NCI-H526 (cell line): Measurements from ENCODE around the gene CDKN2AIP.
A peak's percentile ranks its signal among the peaks of the same experiment; 100 is the strongest.

Experiments used
- DNase-seq, 2 experiments: peaks; one replicate each; lab custom pipeline; 2025; lab: John Stamatoyannopoulos, UW

Gene CDKN2AIP, protein sequence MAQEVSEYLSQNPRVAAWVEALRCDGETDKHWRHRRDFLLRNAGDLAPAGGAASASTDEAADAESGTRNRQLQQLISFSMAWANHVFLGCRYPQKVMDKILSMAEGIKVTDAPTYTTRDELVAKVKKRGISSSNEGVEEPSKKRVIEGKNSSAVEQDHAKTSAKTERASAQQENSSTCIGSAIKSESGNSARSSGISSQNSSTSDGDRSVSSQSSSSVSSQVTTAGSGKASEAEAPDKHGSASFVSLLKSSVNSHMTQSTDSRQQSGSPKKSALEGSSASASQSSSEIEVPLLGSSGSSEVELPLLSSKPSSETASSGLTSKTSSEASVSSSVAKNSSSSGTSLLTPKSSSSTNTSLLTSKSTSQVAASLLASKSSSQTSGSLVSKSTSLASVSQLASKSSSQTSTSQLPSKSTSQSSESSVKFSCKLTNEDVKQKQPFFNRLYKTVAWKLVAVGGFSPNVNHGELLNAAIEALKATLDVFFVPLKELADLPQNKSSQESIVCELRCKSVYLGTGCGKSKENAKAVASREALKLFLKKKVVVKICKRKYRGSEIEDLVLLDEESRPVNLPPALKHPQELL

DNA sequence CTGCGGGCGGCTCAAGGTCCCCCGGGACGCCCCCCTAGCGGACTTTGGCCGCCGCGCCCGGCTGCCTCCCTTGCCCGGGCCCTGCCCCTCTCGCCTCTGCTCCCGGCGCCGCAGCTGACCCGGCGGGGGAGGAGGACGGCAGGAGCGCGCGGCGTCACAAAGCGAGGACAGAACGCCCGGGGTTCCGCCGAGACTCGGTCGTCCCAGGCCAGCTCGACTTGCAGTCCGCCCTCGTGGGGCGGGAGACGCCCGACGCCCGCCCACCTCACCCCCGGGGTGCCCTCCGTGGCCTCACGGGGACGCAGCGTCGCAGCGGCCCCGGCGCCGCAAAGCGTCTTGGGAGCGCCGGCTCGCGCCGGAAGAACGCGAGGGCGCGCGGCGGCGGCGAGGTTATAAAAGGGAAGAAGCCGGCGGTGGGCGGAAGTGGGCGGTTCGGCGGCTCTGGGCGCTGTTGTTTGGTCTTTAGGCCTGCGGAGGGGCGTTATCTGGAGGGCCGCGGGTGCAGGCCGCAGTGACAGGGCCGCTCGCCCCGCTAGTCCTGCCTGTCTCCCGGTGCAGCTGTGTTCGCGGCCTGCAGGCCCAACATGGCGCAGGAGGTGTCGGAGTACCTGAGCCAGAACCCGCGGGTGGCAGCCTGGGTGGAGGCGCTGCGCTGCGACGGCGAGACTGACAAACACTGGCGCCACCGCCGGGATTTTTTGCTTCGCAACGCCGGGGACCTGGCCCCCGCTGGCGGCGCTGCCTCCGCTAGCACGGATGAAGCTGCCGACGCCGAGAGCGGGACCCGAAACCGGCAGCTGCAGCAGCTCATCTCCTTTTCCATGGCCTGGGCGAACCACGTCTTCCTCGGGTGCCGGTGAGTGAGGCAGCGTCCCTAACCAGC is at the start of gene CDKN2AIP:
TSS of gene CDKN2AIP (plus strand) at position 423 of the 883 bp plus-strand sequence. CDS start at position 585, 162 bp downstream.
- peak; percentile 72 to 94 for DNase-seq

DNA sequence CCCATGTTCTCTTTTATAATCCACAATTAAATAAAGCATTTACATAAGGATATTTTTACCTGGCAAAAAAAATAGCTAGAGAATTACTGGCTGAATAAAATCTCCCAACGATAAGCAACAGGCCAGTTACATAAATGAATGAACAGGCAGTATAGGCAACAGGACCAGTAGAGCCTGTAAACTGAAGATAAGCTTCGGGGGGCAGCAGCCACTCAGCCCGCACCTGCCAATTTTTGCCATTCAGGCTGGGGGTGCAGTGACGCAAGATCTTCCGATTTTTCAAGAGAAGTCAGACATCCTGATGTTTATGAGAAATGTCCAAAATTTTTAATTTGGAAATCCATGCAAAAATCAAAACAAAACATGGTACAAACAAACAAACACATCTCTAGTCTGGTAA is 49.0 kb upstream of the CDKN2AIP start:
- no peak for DNase-seq

DNA sequence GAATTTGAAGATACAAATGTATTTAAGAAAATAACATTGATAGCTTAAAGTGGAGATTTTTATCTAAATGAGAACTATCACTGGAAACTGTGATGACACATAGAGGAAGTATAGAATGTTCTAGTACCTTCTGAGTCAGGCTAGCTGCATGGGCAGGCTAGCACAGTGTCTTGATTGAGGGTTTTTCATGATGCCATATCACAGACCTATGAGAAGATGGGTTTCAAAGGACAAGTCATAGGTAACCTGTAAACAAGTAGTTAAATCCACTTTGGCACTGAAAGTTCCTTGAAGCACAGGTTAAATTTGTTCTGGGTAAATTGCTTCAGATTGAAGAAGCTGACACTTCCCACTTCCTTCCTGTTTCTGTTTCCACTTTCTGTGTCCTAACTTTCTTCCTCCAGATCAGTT is 48.2 kb upstream of the CDKN2AIP start:
- no peak for DNase-seq

DNA sequence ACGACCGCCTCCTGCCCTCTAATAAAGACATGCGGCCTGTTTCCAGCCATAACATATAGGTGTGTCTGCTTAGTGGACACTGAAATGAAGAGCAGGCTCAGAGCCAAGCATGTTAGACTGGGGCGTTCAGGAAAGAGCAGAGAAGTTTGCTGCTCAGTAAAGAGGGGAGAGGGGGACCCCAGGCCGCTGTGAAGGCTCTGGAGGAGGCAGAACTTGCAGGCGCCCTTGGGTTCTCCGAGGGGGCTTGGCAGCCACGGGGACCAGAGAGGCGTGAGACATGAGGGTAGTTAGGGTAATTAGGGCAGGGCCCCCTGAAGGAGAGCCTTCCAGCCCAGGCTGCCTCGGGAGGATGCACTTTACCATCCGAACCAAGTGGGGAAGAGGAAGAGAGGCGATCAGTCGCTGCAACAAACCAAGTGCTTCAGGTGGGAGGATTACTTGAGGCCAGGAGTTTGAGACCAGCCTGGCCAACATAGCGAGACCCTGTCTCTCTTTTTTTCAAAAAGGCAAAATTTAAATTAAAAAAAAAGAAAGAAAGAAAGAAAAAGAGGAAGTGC is 46.6 kb upstream of the CDKN2AIP start:
- DNase-seq: no peak

DNA sequence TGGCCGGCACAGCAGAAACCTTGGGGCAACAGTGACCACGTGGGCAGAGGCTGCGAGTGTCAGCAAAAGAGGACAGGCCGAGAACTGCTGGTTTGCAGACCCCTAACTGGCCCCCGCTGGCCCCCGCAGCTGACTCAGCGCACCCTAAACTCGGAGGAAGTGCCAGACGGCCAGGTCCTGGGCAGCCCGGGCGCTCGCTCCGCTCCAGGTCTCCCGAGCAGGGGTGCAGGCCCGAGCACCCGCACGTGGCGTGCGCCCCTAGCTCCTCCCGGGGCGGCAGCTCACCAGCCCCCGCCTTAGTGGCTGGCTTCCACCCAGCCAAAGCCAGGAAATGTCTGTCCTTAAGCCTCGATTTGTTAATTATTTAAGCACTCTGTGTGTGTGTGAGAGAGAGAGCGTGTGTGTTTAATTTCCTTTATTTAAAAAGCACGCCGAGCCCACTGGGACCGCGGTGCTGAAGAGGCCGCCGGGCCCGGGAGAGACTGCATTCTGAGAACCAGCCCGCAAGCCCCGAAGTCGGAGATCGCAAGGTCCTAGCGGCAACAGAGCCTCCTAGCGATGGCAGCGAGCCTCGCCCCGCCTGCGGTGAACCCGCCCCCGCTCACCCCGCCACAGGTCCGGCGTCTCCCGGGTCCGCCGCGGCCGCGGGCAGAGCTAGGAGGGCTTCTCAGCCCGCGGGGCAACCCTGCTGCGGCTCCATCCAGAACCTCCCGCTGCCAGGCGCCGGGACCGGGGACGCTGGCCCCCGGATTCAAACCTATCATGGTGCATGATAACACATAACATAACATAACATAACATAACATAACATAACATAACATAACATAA is 45.9 kb upstream of the CDKN2AIP start:
- DNase-seq: peak; percentile 21 to 75

DNA sequence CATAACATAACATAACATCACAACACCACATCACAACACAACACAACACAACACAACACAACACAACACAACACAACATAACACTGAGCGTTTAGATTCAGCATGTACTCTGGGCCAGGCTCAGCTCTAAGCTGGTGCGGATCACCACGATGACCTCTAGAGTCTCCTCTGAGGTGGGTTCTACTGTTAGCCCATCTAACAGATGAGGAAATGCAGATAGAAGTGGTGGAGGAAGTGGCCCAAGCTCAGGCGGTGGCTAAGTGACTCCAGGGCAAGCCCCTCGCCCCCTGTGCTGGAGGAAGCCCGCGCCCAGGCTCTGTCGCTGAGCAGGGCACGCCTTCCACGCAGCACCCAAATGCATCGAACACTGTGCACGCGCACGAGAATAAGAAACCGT is 45.3 kb upstream of the CDKN2AIP start:
- no peak for DNase-seq

DNA sequence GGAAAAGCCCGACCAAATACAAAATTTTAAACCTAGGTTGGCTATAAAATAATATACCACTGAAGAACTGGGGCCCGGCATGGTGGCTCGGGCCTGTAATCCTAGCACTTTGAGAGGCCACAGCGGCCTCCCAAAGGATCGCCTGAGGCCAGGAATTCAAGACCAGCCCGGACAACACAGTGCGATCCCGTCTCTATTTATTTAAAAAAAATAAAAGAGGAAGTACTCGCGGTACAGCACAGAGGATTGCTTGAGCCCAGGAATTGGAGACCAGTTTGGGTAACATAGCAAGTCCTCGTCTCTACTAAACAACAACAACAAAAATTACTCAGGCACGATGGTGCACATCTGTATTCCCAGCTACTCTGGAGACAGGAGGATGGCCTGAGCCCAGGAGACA is 44.8 kb upstream of the CDKN2AIP start:
- no peak for DNase-seq

DNA sequence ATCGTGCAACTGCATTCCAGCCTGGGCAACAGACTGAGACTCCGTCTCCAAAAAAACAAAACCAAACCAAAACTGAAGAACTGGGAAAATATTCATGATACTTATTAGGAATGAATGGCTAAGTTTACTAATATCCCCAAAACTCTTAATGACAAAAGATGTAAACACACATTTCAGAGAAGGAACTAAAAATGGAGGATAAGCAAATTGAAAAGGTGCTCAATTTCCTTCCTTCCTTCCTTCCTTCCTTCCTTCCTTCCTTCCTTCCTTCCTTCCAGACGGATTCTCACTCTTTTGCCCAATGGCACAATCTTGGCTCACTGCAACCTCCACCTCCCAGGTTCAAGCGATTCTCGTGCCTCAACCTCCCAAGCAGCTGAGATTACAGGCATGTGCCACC is 44.4 kb upstream of the CDKN2AIP start:
- DNase-seq: no peak

DNA sequence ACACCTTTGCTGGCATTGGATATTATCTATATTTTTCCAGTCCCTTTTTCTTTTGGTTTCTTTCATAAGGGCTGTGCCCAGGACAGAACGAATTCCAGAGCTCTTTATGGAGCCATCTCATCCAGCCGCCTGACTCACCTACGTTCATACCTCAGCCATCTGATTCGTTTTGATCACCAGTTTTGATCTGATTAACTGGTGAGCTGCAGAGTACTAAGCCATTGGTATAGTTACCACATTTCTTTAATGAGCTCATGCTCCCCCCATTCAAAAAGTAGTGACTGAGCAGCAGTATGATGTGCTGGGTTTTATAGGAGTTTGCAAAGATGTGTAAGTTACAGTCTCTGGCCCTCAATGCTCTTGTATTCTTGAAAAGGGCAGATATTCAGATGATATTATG is 43.0 kb upstream of the CDKN2AIP start:
- no peak for DNase-seq

DNA sequence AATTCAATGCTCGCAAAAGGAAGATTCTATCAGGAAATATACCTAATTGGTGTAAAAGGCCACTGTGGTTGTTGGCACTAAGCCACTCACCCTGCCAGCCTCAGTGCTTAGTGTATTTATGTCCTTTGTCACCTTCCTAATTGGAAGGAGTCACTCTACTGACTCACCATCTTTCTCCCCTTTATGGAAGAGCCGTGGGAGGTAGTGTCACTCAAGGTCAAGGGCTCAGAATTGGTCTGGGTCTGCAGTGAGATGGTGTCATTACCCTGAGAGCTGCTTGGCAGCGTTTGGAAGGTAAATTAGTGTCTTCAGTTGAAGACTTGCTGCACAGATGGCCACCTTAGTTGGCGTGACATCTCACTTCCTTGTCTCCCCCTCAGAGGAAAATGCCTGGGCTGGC is 41.7 kb upstream of the CDKN2AIP start:
- DNase-seq: no peak

DNA sequence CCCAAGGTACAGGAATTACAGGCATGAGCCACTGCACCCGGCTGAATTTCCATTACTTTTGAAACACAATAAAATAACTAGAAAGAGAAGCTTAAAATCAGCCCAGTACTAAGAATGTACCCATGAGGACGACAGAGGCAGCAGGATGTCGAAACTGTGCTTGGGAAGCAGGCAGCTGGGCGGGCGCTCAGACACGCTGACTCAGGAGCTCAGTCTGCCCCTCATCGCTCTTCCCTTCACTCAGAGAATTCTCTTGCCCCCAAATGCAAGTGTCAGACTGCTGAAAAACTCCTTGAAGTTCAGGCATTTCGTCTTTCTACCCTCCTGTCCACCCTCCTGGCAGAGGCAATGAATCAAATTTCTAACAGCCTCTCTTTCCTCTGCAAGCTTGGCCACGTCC is 41.0 kb upstream of the CDKN2AIP start:
- DNase-seq: no peak

DNA sequence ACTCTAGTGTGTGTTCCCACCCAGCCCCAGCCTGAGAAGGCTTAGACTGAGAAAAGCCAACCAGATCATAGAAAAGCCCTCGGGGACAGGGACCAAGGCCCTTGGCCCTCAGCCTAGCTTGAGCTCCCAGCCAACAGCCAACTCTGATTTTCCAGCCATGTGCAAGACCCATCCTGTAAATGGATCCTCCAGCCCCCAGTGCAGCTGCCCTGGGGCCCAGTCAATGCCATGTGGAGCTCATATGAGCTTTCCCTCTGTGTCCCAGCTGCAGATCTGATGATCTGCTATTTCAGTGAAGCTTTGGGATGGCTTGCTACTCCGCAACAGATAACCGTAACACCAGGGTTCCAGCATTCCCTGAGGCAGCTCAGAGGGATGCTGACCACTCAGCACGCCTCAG is 40.5 kb upstream of the CDKN2AIP start:
- no peak for DNase-seq

DNA sequence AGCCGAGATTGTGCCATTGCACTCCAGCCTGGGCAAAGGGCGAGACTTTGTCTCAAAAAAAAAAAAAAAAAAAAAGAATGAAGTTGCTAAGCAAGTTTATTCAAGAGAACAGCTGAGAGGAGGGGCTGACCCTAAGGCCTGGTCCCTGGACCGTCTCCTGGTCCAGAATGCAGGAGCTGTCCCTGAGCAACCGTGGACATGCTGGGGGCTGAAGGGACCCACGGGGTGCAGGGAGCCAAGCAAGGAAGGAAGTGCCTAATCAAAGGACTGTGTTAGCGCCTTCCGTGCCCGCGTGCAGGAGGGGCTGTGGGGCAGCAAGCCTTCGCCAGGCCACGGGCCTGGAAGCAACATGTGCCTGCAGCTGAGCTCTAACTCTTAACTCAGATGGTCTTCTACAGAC is 39.1 kb upstream of the CDKN2AIP start:
- no peak for DNase-seq

DNA sequence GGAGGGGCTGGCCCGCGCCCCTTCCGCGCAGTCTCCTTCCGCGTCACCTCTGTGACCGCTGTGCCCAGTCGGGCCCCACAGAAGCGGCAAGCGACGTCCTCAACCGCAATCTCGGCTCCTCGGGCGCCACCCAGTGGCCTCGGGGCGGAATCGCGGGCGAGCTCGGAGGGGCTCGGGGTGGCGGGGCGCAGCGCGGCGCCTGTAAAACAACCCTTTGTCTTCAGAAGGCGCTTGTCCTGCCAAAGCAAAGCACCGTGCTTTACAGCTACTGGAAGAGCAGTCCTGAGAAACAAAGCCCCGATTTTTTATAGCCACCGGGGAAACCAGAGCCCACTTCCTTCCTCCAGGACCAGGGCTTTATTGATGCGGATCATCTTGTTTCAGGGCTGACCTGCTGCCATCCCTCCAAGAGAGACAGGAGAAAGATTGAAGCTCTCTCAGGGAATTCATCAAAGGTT is 37.3 kb upstream of the CDKN2AIP start:
- peak; percentile 74 to 81 for DNase-seq

DNA sequence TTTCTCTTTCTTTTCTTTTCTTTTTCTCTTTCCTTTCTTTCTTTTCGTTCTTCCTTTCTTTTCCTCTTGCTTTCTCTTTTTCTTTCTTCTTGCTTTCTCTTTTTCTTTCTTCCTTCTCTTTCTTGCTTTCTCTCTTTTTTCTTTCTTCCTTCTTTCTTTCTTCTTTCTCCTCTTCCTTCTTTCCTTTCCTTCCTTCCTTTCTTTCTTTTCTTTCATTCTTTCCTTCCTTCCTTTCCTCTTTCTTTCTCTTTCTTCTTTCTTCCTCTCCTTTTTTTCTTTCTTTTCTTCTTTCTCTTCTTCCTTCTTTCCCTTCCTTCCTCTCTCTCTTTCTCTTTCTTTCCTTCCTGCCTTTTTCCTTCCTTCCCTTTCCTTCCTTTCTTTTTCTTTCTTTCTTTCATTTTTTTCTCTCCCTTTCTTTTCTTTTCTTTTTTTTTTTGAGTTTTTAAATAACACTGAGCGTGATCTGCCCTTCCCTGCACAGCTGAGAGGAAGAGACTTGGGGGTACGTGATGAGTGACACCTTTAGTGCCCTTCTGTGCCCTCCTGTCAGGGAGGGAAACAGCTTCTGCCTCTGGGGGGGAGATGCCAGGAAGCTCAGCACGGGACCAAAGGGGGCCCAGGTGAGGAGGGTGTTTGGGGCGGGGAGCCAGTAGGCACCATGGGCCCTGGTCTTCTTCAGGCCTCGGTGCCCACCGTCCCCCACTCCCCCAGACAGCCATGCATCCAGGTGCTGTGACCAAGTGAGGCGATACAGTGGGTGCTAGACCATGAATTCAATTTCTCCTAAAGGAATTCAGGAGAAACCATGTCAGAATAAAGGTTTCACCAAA is 36.6 kb upstream of the CDKN2AIP start:
- DNase-seq: no peak

DNA sequence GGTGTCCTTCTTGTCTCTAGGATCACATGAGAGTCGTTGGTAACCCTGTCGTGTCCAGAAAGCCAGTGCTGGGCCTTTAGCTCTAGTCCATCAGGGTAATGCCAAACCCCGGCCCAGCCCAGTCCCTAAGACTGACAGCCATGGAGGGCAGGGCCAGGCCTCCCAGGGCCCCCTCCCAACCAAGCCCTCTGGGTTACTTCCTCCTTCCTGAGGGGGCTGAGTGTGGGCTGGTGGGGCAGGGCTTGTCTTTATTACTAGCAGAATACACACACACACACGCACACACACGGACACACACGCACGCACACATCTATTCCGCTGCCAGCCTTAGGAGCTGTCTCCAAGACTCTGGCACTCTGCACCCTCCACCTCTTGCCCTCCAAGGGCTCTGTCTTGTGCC is 35.6 kb upstream of the CDKN2AIP start:
- peak; percentile 17 to 20 for DNase-seq

DNA sequence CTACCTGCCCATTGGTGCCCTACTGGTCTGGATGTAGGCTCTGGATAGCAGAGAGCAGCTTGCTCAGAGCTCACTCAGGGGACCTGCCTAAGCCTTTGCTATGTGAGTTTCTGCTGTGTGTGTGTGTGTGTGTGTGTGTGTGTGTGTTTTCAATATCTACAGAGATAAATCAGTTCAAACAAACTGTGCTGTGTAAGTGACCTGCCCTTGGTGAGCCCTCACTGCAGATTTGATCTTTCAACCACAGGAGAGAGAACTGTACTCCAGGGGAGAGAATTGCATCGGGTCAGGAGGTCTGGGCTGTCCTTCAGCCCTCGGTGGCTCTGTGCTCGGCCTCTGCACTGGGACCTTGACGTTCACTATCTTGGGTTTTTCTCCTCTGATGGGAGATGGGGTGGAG is 35.0 kb upstream of the CDKN2AIP start:
- DNase-seq: no peak

DNA sequence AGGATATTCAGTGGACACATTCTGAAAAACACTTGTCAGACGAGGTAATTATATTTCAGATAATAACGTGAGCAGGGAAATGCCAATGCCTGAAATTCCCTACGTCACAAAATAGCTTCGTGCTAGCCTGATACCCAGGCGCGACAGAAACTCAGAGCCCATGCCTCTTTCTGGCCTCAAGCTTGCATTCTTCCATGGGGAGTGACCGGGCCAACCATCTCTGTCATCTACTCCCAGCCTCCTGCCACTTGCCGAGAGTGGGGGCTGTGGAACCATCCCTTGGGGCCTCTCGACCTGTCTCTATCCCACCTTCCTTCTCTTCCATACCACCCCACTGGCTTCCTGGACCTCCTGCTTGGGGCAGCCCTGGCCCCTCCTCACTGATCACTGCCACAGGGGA is 34.5 kb upstream of the CDKN2AIP start:
- DNase-seq: no peak

DNA sequence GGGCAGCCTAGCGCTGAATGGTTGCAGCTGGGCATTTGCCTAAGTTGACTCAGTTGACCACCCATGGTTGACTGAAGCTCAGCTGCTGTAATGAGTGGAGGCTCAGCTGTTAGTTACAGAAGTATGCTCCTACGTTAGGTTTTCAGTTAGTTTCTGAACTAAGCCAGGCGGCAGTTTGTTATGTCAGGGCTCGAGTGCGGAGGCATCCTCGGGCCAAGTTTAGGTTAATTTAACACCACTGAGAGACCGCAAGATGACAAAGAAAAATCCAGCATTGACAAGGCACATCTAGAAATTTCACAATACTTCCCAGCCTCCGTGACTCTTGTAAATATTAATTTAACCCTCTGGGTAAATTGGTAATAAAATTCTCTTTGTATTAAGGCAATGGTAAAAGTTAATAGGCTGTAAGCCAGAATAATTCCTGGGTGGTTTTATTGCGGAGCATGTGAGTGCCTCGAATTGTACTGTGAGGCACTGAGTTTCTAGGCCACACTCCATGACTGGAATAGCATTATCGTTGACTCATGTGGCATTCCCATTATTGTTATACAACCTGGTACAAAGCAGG is 33.1 kb upstream of the CDKN2AIP start:
- DNase-seq: peak in 1 of 2 experiments; percentile 26

DNA sequence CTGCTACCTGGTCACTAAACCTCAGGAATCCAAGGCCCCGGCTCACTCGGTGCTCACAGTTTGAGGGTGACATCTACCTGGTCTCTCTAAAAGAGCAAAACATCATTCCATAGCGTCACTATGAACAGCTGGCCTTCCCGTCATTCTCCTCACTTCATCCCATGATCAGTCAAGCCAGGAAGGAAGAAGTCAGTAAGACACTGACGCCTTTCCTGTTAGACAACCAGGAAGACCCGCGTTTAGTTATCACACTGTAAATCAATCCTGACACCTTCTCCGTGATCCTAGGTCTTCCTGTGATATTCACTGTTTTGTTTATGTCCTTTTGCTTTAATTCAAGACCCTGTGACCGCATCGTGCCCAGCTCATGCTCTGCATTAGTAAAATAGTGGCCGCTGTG is 31.6 kb upstream of the CDKN2AIP start:
- DNase-seq: no peak
